SJSA1 (cell line): Measurements from ENCODE around the gene GALR3. TPM values are rescaled to one million over a fixed set of nuclear protein-coding genes. Genes with fewer than 3 reads are reported as not detected.

Experiments
- DNase-seq, 2 experiments: peaks; one replicate each; pipeline ENCODE4 v3.0.0-alpha.2; 2015 to 2020; ENCODE audit warnings: low spot score in 2 of 2, low read depth in 1 of 2
- H3K27ac ChIP-seq: fragments of 250-450 bp; sonication (Bioruptor Pico); 2 replicates; pipeline ENCODE4 v1.5.1; 2020; ENCODE audit warnings: mild to moderate bottlenecking, moderate library complexity
- H3K27me3 ChIP-seq: fragments of 250-450 bp; sonication (Bioruptor Pico); replicated peaks from 2 replicates; pipeline ENCODE4 v1.5.1; 2020; ENCODE audit warnings: mild to moderate bottlenecking, moderate library complexity
- H3K36me3 ChIP-seq: fragments of 250-450 bp; sonication (Bioruptor Pico); 2 replicates; pipeline ENCODE4 v1.5.1; 2020; ENCODE audit warnings: mild to moderate bottlenecking
- H3K4me1 ChIP-seq: fragments of 250-450 bp; sonication (Bioruptor Pico); replicated peaks from 2 replicates; pipeline ENCODE4 v1.6.1; 2021; ENCODE audit warnings: mild to moderate bottlenecking
- H3K4me3 ChIP-seq: fragments of 250-450 bp; sonication (Bioruptor Pico); 2 replicates; pipeline ENCODE4 v1.5.1; 2020; ENCODE audit warnings: mild to moderate bottlenecking
- H3K9me3 ChIP-seq: fragments of 250-450 bp; sonication (Bioruptor Pico); replicated peaks from 2 replicates; pipeline ENCODE4 v1.5.1; 2020; ENCODE audit warnings: mild to moderate bottlenecking
- total RNA-seq: library from RNA; depleted of rRNA; stranded (reverse); fragments of >200 nt; shearing (Covaris generic); gene quantifications from 2 replicates; pipeline ENCODE4 v1.2.3, GENCODE V29; 2014; rRNA removed

GALR3 gene
- total RNA-seq, 1 experiment from 2014 or later: not detected

- no peaks in the 10 kb centered on the region for H3K27me3 ChIP-seq
- peak within 1 kb of the TSS; percentile 67 for H3K27ac ChIP-seq
- peak within 1 kb of the TSS; percentile 90 for H3K4me3 ChIP-seq
- H3K4me1 ChIP-seq: peaks cover 15% of the 10 kb centered on the region
- peak; percentile 81 to 88 for DNase-seq
- peaks cover 50% of the 10 kb centered on the region for H3K36me3 ChIP-seq
- 0 out of 2 replicates have a peak, but pooled peaks cover 8% of the 10 kb centered on the region for H3K9me3 ChIP-seq
These were observed 26.0 kb downstream of the GALR3 start, which contains the start of gene EIF3L for GRCh38 chr22:37849089-37849751. Gene EIF3L (plus strand): TSS chr22:37849419. CDS start chr22:37849450, 31 bp downstream.

DNA sequence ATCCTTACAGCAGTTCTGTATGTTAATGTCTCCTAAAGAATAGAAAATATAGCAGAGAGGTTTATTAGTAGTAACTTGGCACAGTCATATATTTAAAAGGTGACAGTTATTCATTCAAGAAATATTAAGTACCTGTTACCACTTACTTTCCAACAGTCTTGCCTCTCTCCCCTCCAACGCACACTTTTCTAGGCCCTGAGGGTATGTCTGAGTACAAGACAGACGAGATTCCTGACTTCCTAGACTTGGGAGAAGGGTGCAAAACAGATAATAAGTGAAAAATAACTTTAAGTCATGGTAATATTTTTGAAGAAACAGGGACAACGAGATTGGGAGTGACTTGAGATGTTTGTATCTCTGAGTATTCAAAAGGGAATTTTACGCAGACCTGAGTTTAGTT lies 27.6 kb downstream of the GALR3 start:
- no peak for DNase-seq
- H3K27me3 ChIP-seq: no peaks in the 10 kb centered on the region
- H3K9me3 ChIP-seq: 0 out of 2 replicates have a peak, but pooled peaks cover 4% of the 10 kb centered on the region
- H3K36me3 ChIP-seq: peaks cover 66% of the 10 kb centered on the region
- H3K27ac ChIP-seq: no peak overlapping the region
- H3K4me1 ChIP-seq: peaks cover 15% of the 10 kb centered on the region
- no peak overlapping the region; the same call in 1 of the 2 replicates for H3K4me3 ChIP-seq

DNA sequence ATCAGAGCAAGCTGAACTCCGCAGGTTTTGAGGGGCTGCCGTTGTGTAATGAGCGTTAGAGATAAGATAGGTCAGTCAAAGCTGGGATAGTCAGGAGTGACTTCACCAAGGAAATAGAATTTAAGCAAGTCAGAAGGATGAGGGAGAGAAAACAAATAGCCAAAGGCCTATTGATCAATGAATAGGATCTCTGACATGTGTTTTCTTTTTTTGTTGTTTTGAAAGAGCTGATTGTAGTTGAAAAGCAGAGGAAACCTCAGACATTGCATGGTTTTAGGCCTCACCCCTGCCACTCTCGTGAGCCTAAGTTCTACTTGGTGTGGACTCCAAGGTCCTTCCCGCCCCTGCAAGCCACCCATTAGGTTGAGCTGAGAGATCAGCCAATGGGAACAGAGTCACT lies 29.2 kb downstream of the GALR3 start:
- H3K4me3 ChIP-seq: no peak overlapping the region
- peaks cover 79% of the 10 kb centered on the region for H3K36me3 ChIP-seq
- no peak overlapping the region for H3K27ac ChIP-seq
- DNase-seq: no peak
- H3K4me1 ChIP-seq: peaks cover 15% of the 10 kb centered on the region
- 0 out of 2 replicates have a peak, but pooled peaks cover 4% of the 10 kb centered on the region for H3K9me3 ChIP-seq
- H3K27me3 ChIP-seq: no peaks in the 10 kb centered on the region

- no peak for DNase-seq
- peaks cover 93% of the 10 kb centered on the region for H3K36me3 ChIP-seq
- no peaks in the 10 kb centered on the region for H3K9me3 ChIP-seq
- peaks cover 6% of the 10 kb centered on the region for H3K4me1 ChIP-seq
- no peak overlapping the region for H3K4me3 ChIP-seq
- no peaks in the 10 kb centered on the region for H3K27me3 ChIP-seq
- H3K27ac ChIP-seq: no peak overlapping the region
These were observed 31.8 kb downstream of the GALR3 start for GRCh38 chr22:37854946-37855345.

DNA sequence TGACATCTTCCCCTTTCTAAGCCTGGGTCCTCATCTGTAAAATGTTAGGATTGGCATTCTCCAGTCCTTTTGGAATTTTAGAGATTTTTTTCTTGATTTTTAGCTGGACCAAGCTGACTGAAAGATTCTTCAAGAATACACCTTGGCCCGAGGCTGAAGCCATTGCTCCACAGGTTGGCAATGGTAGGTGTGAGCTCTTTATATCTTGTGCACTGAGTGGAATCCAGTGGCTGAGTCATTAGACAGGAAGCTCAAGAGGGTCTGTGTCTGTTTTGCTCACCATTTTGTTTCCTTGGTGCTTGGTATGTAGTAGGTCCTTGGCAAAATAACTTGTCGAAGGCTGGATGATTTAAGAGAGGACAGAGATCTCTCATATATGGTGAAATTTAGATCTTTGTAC lies 32.3 kb downstream of the GALR3 start:
- DNase-seq: no peak
- H3K27me3 ChIP-seq: no peaks in the 10 kb centered on the region
- H3K9me3 ChIP-seq: no peaks in the 10 kb centered on the region
- peaks cover 93% of the 10 kb centered on the region for H3K36me3 ChIP-seq
- H3K27ac ChIP-seq: no peak overlapping the region
- H3K4me1 ChIP-seq: peaks cover under 1% of the 10 kb centered on the region; the same call in 1 of the 2 replicates
- H3K4me3 ChIP-seq: no peak overlapping the region

DNA sequence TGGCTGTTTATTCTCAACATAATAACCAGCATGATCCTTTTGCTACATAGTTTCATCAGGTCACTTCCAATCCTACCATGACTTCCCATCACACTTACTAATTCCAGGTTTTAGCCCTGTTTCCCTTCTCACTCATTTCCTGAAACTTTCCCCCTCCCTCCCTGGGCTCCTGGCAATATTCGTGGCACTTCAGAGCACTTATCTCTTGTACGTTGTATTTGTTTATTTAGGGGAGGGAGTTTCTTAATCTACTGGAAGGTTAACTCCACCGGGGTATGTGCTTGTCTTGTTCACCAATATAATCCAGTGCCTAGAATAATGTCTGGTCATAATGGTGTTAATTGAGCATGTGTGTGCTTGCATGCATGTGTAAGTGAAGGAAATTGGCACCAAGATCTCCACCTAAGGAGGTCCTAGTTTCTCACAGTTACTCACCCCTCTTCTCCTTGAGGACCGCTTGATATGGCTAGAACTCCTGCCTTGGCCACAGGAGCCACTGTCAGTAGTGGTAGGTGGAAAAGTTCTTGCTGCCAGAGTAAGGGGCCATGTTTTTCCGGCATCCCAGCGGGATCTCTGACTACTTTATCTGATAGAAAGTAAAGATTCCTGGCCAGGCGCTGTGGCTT lies 37.7 kb downstream of the GALR3 start:
- no peak for DNase-seq
- peaks cover 9% of the 10 kb centered on the region for H3K4me1 ChIP-seq
- H3K36me3 ChIP-seq: peaks cover 91% of the 10 kb centered on the region
- H3K27ac ChIP-seq: no peak overlapping the region
- H3K4me3 ChIP-seq: no peak overlapping the region
- H3K27me3 ChIP-seq: no peaks in the 10 kb centered on the region
- no peaks in the 10 kb centered on the region for H3K9me3 ChIP-seq

DNA sequence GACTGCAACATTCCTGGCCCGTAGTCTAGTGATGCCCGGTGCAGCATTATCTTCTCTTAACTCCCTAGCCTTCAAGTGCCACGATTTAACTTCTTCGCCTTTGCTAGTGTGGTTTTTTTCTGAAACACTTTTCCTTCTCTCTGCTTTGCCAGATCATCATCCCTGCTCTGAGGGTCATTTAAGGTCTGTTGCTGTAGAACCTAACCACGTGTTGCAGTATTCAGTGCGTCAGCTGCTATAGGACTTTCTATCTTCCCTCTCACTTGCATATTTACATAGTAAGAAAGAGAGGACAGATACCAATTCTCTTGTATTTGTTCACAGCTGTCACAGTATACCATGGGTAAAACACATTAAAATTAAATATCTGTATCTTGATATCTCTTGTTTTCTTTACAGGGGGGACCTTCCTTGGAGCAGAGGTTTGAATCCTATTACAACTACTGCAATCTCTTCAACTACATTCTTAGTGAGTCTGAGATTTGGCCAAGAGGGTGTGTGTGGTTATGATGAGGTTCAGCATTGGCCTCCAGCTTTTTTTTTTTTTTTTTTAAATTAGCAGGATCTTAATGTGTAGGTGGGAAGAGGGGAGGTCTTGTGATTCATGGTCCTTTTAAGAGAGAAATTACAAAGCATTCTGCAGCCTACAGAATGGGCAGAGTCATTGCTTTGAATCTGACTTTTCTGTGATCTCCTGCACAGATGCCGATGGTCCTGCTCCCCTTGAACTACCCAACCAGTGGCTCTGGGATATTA lies 39.6 kb downstream of the GALR3 start:
- Histone ChIP-seq H3K36me3 (peaks cover 90% of the 10 kb centered on the region), H3K27me3 (no peaks in the 10 kb centered on the region), H3K9me3 (no peaks in the 10 kb centered on the region), H3K4me3 (no peak overlapping the region), H3K4me1 (peaks cover 9% of the 10 kb centered on the region), H3K27ac (no peak overlapping the region)
- no peak for DNase-seq

DNA sequence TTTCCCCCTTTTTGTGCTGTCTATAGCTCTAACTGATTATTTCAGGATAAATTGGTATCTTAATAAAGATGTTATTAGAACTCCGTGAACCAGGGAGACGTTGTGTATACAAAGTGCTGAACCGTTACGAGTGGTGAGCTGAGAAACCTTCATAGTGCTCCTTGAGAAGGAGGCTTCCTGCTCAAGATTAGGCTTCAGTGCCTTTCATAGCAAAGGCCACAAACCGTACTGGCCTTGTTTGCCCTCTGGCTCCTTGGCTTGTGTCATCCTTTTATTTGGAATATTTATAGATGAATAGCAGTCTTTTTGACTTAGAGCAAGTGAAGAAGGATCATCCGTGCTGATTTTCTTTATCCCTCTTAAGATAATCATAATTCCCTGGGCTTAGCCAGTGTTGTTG lies 42.3 kb downstream of the GALR3 start:
- DNase-seq: no peak

DNA sequence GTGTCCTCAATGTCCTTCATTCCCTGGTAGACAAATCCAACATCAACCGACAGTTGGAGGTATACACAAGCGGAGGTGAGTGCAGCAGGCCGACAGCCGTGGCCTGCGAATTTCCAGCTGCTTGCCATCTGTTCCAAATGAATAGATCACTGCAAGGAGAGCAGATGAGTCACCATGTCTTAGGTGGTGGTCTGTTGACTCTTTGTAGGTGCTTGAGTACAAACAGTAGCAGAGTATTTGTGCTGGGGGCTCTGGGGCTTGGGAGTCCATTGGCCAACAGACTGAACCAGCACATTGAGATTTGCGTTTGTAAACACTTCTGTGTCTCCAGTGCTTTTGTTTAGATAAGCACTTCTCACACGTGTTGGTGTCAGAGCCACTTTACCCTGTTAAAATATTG lies 47.1 kb downstream of the GALR3 start:
- peaks cover 20% of the 10 kb centered on the region for H3K4me1 ChIP-seq
- DNase-seq: peak; percentile 60 to 72
- H3K27ac ChIP-seq: no peak overlapping the region; the same call in 1 of the 2 replicates
- no peaks in the 10 kb centered on the region for H3K9me3 ChIP-seq
- H3K4me3 ChIP-seq: no peak overlapping the region
- H3K36me3 ChIP-seq: peaks cover 88% of the 10 kb centered on the region
- no peaks in the 10 kb centered on the region for H3K27me3 ChIP-seq

More for the DNA sequence above, 42.3 kb downstream of the GALR3 start:
- Histone ChIP-seq H3K27ac (no peak overlapping the region), H3K27me3 (no peaks in the 10 kb centered on the region), H3K9me3 (no peaks in the 10 kb centered on the region), H3K4me1 (peaks cover 26% of the 10 kb centered on the region), H3K4me3 (no peak overlapping the region), H3K36me3 (peaks cover 86% of the 10 kb centered on the region)

Other genes with a start within 250 kb of the GALR3 start
- not detected in 2 replicates for gene LGALS2, start 243.3 kb upstream of the GALR3 start, total RNA-seq
- gene GGA1, start 214.5 kb upstream of the GALR3 start, total RNA-seq: 22.6 and 34.9 TPM in 2 replicates
- gene SH3BP1, start 183.7 kb upstream of the GALR3 start, total RNA-seq: 8.2 and 13.6 TPM in 2 replicates
- 47.1 and 47.7 TPM in 2 replicates for gene PDXP, start 164.7 kb upstream of the GALR3 start, total RNA-seq
- 5,490 and 8,922 TPM in 2 replicates for gene LGALS1, start 147.7 kb upstream of the GALR3 start, total RNA-seq
- gene NOL12, start 137.0 kb upstream of the GALR3 start, total RNA-seq: 32.1 and 38.0 TPM in 2 replicates
- gene TRIOBP, start 126.3 kb upstream of the GALR3 start, total RNA-seq: 90.4 and 92.5 TPM in 2 replicates
- 54.7 and 60.9 TPM in 2 replicates for gene GCAT, start 15.4 kb upstream of the GALR3 start, total RNA-seq
- gene ANKRD54, start 21.0 kb downstream of the GALR3 start, total RNA-seq: 43.8 and 71.2 TPM in 2 replicates
- 204 and 252 TPM in 2 replicates for gene EIF3L, start 26.0 kb downstream of the GALR3 start, total RNA-seq
- gene MICALL1, start 82.9 kb downstream of the GALR3 start, total RNA-seq: 37.8 and 61.1 TPM in 2 replicates
- gene C22orf23, start 130.2 kb downstream of the GALR3 start, total RNA-seq: not detected in 2 replicates
- gene POLR2F, start 130.3 kb downstream of the GALR3 start, total RNA-seq: 77.3 and 99.6 TPM in 2 replicates
- not detected in 2 replicates for gene SOX10, start 161.2 kb downstream of the GALR3 start, total RNA-seq
- gene PICK1, start 234.0 kb downstream of the GALR3 start, total RNA-seq: 2.8 and 5.4 TPM in 2 replicates